CD14-positive monocyte (primary cell): ENCODE results near the gene GP9. TPM values are rescaled to one million over a fixed set of nuclear protein-coding genes. Genes with fewer than 3 reads are reported as not detected.

Experiments used
- DNase-seq, 3 donors: peaks; one replicate each; pipeline ENCODE4 v3.0.0-alpha.2; 2011 to 2022
- H2AFZ ChIP-seq: 2 replicates; pipeline ENCODE4 v1.6.0; 2012; ENCODE audit warnings: mild to moderate bottlenecking, low read depth, low read length, inconsistent platforms; ENCODE audit not compliant: insufficient read depth, poor library complexity, severe bottlenecking
- H3K27ac ChIP-seq, 2 donors: 1 replicate in 1 of 2; 2 replicates in 1 of 2; pipeline ENCODE4 v1.5.1; 2012 to 2013; ENCODE audit warnings: low read length in 2 of 2, control low read depth in 1 of 2, inconsistent platforms in 1 of 2, low read depth in 1 of 2, mild to moderate bottlenecking in 1 of 2
- H3K27me3 ChIP-seq, 2 donors: one replicate each; pipeline versions ENCODE4 v1.6.0 to v1.6.1; 2011 to 2013; ENCODE audit warnings: low read length in 2 of 2; ENCODE audit not compliant: control insufficient read depth in 2 of 2, insufficient read depth in 2 of 2
- H3K36me3 ChIP-seq, 2 donors: replicated peaks in 1 of 2; 1 replicate in 1 of 2; 2 replicates in 1 of 2; pipeline versions ENCODE4 v1.5.1 to v1.6.1; 2012 to 2013; ENCODE audit warnings: low read length in 2 of 2, control low read depth in 1 of 2, inconsistent platforms in 1 of 2, mild to moderate bottlenecking in 1 of 2; ENCODE audit not compliant: insufficient read depth in 2 of 2, control insufficient read depth in 1 of 2
- H3K4me1 ChIP-seq, 2 donors: 1 replicate in 1 of 2; 2 replicates in 1 of 2; pipeline versions ENCODE4 v1.5.1 to v1.6.1; 2012 to 2013; ENCODE audit warnings: low read length in 2 of 2, control low read depth in 1 of 2, inconsistent platforms in 1 of 2, mild to moderate bottlenecking in 1 of 2, moderate library complexity in 1 of 2; ENCODE audit not compliant: insufficient read depth in 2 of 2, control insufficient read depth in 1 of 2
- H3K4me2 ChIP-seq: replicated peaks from 2 replicates; pipeline ENCODE3; 2012; ENCODE audit warnings: low read length, moderate library complexity, mild to moderate bottlenecking; ENCODE audit not compliant: poor library complexity, severe bottlenecking; ENCODE audit errors: extremely low read depth
- H3K4me3 ChIP-seq, 3 experiments: fragments of 200-600 bp in 1 of 3; sonication (generic) in 1 of 3; replicated peaks in 1 of 3; 1 replicate in 2 of 3; 2 replicates in 1 of 3; pipeline ENCODE4 v1.5.1; 2011 to 2013; ENCODE audit warnings: low read length in 3 of 3, mild to moderate bottlenecking in 3 of 3, control low read depth in 2 of 3, low read depth in 2 of 3, inconsistent platforms in 1 of 3, moderate library complexity in 1 of 3
- H3K79me2 ChIP-seq: 2 replicates; pipeline ENCODE4 v1.6.0; 2012; ENCODE audit warnings: mild to moderate bottlenecking, control low read depth, inconsistent platforms, low read length, moderate library complexity; ENCODE audit not compliant: insufficient read depth
- H3K9ac ChIP-seq: 2 replicates; pipeline ENCODE4 v1.6.0; 2017; ENCODE audit warnings: low read length, mild to moderate bottlenecking; ENCODE audit not compliant: insufficient read depth, poor library complexity, severe bottlenecking
- H3K9me3 ChIP-seq, 2 donors: replicated peaks in 1 of 2; 1 replicate in 1 of 2; 2 replicates in 1 of 2; pipeline versions ENCODE4 v1.5.1 to v1.6.1; 2012 to 2013; ENCODE audit warnings: low read length in 2 of 2, control low read depth in 1 of 2; ENCODE audit not compliant: control insufficient read depth in 1 of 2, insufficient read depth in 1 of 2
- H4K20me1 ChIP-seq: 2 replicates; pipeline ENCODE4 v1.6.0; 2012; ENCODE audit warnings: mild to moderate bottlenecking, low read length, control low read depth, moderate library complexity; ENCODE audit not compliant: insufficient read depth
- H3K27ac Mint-ChIP-seq, 7 donors: one replicate each; pipeline ENCODE4 v1.8.0; 2020; ENCODE audit warnings: mild to moderate bottlenecking in 7 of 7, mixed read lengths in 7 of 7, moderate library complexity in 6 of 7, inconsistent platforms in 2 of 7
- H3K27me3 Mint-ChIP-seq, 3 donors: one replicate each; pipeline ENCODE4 v1.8.0; 2021 to 2022; ENCODE audit warnings: low read depth in 3 of 3, mild to moderate bottlenecking in 3 of 3, mixed read lengths in 3 of 3, moderate library complexity in 3 of 3, inconsistent platforms in 1 of 3
- H3K36me3 Mint-ChIP-seq, 2 donors: one replicate each; pipeline ENCODE4 v1.8.0; 2020; ENCODE audit warnings: mixed read lengths in 2 of 2, inconsistent platforms in 1 of 2, mild to moderate bottlenecking in 1 of 2
- H3K4me1 Mint-ChIP-seq: one replicate; pipeline ENCODE4 v1.8.0; 2020; ENCODE audit warnings: mild to moderate bottlenecking, mixed read lengths
- H3K4me3 Mint-ChIP-seq, 2 donors: one replicate each; pipeline ENCODE4 v1.8.0; 2020; ENCODE audit warnings: mild to moderate bottlenecking in 2 of 2, mixed read lengths in 2 of 2, moderate library complexity in 1 of 2
- H3K9me3 Mint-ChIP-seq, 7 donors: one replicate each; pipeline ENCODE4 v1.8.0; 2020 to 2022; ENCODE audit warnings: mixed read lengths in 7 of 7, mild to moderate bottlenecking in 6 of 7, moderate library complexity in 6 of 7, inconsistent platforms in 2 of 7
- WGBS: methylation state at CpG from one replicate; pipeline ENCODE4 v1.1.5; 2013; ENCODE audit warnings: missing lambda C conversion rate; ENCODE audit not compliant: insufficient coverage; 5-methylcytosine and 5-hydroxymethylcytosine counted together
- intact Hi-C, 2 donors: fragments of 100-400 bp; cut with micrococcal nuclease; formaldehyde crosslinking; loops; one replicate each; pipeline versions ENCODE4 v1.15.0 to v1.15.1; 2023
- polyA plus RNA-seq, 3 donors: library from polyadenylated mRNA; depleted of rRNA in 1 of 3; unstranded in 2 of 3; stranded (reverse) in 1 of 3; fragments of 300-500 nt in 2 of 3; fragments of >200 nt in 1 of 3; fragmentation: Illumina TruSeq in 2 of 3; gene quantifications; 1 replicate in 2 of 3; 2 replicates in 1 of 3; pipeline ENCODE4 v1.2.3, GENCODE V29; 2012 to 2021
- TF ChIP-seq, protein P1 (sequence below): fragments of 200-600 bp; IDR thresholded peaks from one replicate; pipeline ENCODE4 v1.8.0; 2022; ENCODE audit warnings: antibody characterized with exemption, mild to moderate bottlenecking

GP9 gene
- polyA plus RNA-seq, 3 donors: 0.74 to 2.7 TPM; not detected in 1

DNA sequence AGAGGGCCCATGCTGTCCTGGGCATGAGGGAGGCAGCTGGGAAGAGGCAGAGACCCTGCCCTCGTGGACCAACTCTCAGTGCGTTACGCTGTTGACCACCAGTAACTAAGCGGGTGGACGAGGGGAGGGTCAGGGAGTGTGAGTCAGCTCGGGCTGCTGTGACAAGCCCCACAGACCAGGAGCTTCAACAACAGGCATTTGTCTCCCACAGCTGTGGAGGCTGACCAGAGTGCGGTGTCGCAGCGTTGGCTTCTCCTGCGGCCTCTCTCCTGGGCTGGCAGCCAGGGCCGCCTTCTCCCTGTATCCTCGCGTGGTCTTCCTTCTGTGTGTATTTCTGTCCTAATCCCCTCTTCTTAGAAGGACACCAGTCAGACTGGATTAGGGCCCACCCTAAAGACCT lies 46.4 kb upstream of the GP9 start:
- no peaks in the 10 kb centered on the region for H3K9me3 Mint-ChIP-seq
- peaks cover 0 to 2% of the 10 kb centered on the region in 2 donors for H3K36me3 Mint-ChIP-seq
- intact Hi-C loops: no loop called here
- no peak overlapping the region for H3K9ac ChIP-seq
- H3K36me3 ChIP-seq: no peaks in the 10 kb centered on the region
- no peaks in the 10 kb centered on the region for H3K79me2 ChIP-seq
- peaks cover 20% of the 10 kb centered on the region for H3K4me1 Mint-ChIP-seq
- H4K20me1 ChIP-seq: no peaks in the 10 kb centered on the region
- TF ChIP-seq, protein P1, sequence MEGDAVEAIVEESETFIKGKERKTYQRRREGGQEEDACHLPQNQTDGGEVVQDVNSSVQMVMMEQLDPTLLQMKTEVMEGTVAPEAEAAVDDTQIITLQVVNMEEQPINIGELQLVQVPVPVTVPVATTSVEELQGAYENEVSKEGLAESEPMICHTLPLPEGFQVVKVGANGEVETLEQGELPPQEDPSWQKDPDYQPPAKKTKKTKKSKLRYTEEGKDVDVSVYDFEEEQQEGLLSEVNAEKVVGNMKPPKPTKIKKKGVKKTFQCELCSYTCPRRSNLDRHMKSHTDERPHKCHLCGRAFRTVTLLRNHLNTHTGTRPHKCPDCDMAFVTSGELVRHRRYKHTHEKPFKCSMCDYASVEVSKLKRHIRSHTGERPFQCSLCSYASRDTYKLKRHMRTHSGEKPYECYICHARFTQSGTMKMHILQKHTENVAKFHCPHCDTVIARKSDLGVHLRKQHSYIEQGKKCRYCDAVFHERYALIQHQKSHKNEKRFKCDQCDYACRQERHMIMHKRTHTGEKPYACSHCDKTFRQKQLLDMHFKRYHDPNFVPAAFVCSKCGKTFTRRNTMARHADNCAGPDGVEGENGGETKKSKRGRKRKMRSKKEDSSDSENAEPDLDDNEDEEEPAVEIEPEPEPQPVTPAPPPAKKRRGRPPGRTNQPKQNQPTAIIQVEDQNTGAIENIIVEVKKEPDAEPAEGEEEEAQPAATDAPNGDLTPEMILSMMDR: no peak
- H3K9me3 ChIP-seq: peaks cover 0 to 3% of the 10 kb centered on the region in 2 donors
- H3K4me3 Mint-ChIP-seq: no peak overlapping the region
- DNase-seq: no peak
- H3K27me3 Mint-ChIP-seq: peaks cover 4 to 9% (median 6%) of the 10 kb centered on the region in 3 donors
- H3K27me3 ChIP-seq: no peaks in the 10 kb centered on the region
- WGBS: 95% methylated on average over 13 of the region's 13 CpGs
- H2AFZ ChIP-seq: no peak overlapping the region
- H3K4me1 ChIP-seq: peaks cover 16 to 19% of the 10 kb centered on the region in 2 donors
- H3K4me2 ChIP-seq: no peak overlapping the region
- no peak overlapping the region for H3K4me3 ChIP-seq
- no peak overlapping the region for H3K27ac Mint-ChIP-seq
- H3K27ac ChIP-seq: no peak overlapping the region

DNA sequence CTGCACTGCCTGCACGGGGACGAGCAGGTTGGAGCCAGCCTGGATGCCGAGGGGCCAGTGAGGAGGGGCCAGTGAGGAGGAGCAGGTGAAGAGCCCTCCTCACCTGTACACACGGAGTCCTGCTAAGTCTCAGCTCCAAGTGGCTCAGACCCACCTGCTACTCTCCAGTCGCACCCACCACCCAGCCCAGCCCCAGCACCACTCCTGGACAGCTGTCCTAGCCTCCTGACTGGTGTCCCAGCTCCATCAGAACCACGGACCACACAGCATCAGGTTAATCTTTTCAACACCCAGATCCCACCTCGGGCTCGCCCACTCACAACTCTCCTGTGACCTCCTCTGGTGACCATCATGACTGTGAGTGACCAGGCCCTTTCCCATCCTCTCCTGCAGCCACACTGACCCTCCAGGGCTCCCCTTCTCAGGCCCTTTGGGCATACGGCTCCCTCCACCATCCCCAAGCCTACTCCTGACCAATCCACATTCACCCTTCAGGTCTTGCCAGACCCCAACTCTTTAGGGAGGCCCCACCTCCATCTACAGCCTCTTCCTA lies 45.7 kb upstream of the GP9 start:
- Mint-ChIP-seq H3K27ac (peak overlapping the region in 3 of 7 donors; percentile 3 to 42 (median 27)), H3K9me3 (no peaks in the 10 kb centered on the region), H3K27me3 (peaks cover 4 to 9% (median 6%) of the 10 kb centered on the region in 3 donors), H3K4me3 (no peak overlapping the region), H3K4me1 (peaks cover 20% of the 10 kb centered on the region), H3K36me3 (peaks cover 0 to 2% of the 10 kb centered on the region in 2 donors)
- 93% methylated on average over 6 of the region's 9 CpGs for WGBS
- H3K27ac ChIP-seq: no peak overlapping the region
- TF ChIP-seq, protein P1: no peak
- no peaks in the 10 kb centered on the region for H3K27me3 ChIP-seq
- no peak for DNase-seq
- peaks cover 16 to 19% of the 10 kb centered on the region in 2 donors for H3K4me1 ChIP-seq
- H3K36me3 ChIP-seq: no peaks in the 10 kb centered on the region
- no peak overlapping the region for H3K4me3 ChIP-seq
- H3K9me3 ChIP-seq: peaks cover 0 to 3% of the 10 kb centered on the region in 2 donors
- no peak overlapping the region for H3K9ac ChIP-seq
- no peak overlapping the region for H2AFZ ChIP-seq
- no peak overlapping the region for H3K4me2 ChIP-seq
- H3K79me2 ChIP-seq: no peaks in the 10 kb centered on the region
- H4K20me1 ChIP-seq: no peaks in the 10 kb centered on the region
- intact Hi-C loops: no loop called here
